ENCODE measurements around the gene CAMTA1. TPM values are rescaled to one million over a fixed set of nuclear protein-coding genes. Genes with fewer than 3 reads are reported as not detected.

The CAMTA1 gene
- total RNA-seq, 1 donor: 71.6 TPM

DNA sequence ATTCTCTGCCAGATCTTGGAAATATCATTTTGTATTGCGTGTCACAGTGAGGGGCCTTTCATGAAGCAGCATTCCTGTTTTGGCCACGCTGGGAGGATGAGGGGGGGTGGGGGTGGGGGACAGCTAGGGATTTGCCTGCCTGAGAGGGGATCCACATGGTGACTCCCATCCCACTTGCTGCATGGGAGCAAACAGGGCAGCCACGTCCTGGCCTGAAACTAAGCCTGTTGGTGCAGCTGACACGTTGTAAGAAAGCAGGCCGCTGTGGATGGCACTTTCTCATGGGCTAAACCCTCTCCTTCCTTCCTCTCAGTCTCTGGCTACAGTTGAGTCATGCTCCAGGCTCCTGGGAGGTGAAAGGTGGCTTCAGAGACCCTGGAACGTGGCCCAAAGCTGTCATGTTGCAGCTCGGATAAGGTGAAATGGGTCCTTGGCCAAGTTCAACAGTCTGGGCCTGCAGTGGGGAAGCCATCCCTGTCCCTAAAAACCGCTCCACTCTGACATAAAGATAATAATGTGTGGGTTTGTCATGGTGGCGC, 639.2 kb downstream of the CAMTA1 start:
- Histone ChIP-seq H3K4me3 (ENCODE audit: low read length) (no peak overlapping the region), H3K27me3 (ENCODE audit: insufficient read depth, low read length) (no peaks in the 10 kb centered on the region), H3K4me1 (ENCODE audit: insufficient read depth, low read length) (no peaks in the 10 kb centered on the region), H3K9me3 (ENCODE audit: low read depth, low read length) (no peaks in the 10 kb centered on the region)

DNA sequence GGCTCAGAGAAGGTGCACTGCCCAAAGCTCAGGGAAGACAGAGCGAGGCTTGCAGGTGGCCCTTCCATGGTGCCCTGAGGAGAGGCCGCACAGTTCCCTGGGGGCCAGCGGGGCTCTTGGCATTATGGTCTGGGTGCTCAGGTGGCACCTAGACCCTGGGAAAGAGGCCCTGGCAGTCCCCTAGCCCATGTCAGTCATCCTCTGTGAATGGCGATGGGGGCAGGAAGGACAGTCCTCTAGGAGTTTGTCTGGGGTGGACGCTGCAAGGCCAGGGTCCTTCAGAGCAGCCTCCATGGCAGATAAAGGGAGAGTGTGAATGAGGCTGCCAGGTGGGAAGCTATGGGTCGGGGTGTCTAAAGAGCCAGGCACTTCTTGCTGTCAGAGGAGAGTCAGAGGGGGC, 640.0 kb downstream of the CAMTA1 start:
- no peaks in the 10 kb centered on the region for H3K9me3 ChIP-seq (ENCODE audit: low read depth, low read length)
- no peaks in the 10 kb centered on the region for H3K27me3 ChIP-seq (ENCODE audit: insufficient read depth, low read length)
- no peak overlapping the region for H3K4me3 ChIP-seq (ENCODE audit: low read length)
- no peaks in the 10 kb centered on the region for H3K4me1 ChIP-seq (ENCODE audit: insufficient read depth, low read length)

DNA sequence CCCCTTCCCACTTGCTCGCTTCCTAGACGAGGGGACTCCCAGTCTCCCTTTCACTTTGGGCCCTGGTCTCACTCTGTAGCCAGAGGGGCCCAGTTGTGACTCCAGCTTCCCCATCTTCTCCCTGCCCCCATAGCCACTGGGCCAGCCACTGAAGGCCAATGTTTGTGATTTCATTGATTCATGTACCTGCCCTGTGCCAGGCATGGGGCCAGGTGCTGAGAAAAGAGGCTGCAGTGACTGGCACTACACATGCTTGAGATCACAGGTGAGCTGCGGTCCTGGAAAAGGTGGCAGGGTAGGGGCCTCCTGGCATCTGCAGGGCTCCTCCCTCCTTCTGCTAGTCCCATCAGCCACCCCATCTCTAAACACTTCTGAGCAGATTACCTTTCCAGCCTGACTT, 640.5 kb downstream of the CAMTA1 start:
- Histone ChIP-seq H3K9me3 (ENCODE audit: low read depth, low read length) (no peaks in the 10 kb centered on the region), H3K4me3 (ENCODE audit: low read length) (no peak overlapping the region), H3K4me1 (ENCODE audit: insufficient read depth, low read length) (no peaks in the 10 kb centered on the region), H3K27me3 (ENCODE audit: insufficient read depth, low read length) (no peaks in the 10 kb centered on the region)

DNA sequence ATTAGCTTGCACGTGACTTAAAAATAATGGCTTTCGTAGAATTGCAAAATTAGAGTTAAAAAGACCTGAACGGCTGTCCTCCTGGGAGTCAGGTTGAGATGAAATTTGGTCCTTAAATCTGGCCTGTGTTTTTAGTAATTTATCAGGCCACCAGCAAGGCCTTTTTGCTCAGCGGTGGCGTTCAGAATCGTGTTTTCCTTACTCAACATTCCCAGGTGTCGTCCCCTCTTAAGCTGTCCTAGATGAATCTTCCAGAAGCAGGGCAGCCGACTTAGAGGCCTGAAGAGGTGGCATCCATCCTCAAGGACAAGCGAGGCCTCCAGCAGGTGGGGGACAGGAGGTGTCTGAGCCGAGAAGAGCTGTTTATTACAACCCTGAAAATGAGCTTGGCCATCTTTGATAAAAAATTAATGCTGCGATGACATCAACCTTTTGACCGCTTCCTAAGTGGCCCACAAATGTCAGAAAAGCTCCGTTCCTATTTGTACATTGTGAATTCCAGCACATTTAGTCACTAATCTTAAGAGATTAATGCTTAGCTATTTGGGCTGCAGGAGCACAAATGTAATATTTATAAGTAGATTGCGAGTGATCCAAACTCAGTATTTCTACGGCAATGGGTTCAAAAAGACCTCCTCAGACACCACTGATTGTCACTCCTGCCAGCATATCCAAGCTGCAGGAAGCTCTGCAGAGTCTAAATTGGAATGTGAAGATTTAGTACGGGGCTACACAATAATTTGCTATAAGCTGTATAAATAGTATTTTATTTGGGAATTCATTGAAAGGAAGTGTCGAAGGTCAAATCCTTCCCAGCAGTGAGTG, 641.7 kb downstream of the CAMTA1 start:
- Histone ChIP-seq H3K4me1 (ENCODE audit: insufficient read depth, low read length) (no peaks in the 10 kb centered on the region), H3K9me3 (ENCODE audit: low read depth, low read length) (no peaks in the 10 kb centered on the region), H3K4me3 (ENCODE audit: low read length) (no peak overlapping the region)

DNA sequence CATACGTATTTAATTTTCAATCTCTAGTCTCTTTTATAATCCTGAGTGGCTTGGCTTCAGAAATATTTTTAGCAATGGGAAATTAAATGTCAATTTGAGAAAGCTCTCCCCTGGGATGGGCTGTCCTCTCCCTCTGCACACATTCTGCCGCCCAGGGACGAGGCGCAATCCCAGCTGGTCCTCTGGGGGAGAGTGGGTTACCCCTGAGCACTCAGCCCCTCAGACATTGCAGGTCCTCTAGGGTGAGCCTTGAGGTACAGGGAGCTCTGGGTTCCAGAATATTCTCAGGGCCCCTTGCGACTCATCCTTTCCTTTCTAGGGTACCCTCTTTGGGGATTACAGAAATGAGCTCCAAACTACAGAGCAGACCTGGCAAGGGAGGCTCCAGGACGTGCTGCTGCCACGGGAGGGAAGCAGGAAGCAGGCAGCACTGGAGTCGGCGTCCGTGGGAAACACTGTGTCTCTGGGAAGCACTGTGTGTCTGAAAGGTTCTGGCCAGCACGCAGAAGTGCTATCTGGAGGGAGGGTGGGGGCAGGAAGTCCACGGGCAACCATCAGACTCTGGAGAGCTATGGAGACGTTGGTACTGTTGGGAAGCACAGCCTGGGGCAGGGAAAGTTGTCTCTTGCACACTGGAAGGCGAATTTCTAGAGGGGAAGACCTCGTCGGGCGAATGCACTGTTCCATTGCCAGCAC, 642.5 kb downstream of the CAMTA1 start:
- H3K9me3 ChIP-seq (ENCODE audit: low read depth, low read length): no peaks in the 10 kb centered on the region
- H3K27me3 ChIP-seq (ENCODE audit: insufficient read depth, low read length): no peaks in the 10 kb centered on the region
- no peaks in the 10 kb centered on the region for H3K4me1 ChIP-seq (ENCODE audit: insufficient read depth, low read length)
- no peak overlapping the region for H3K4me3 ChIP-seq (ENCODE audit: low read length)

More for the DNA sequence above, 641.7 kb downstream of the CAMTA1 start:
- no peaks in the 10 kb centered on the region for H3K27me3 ChIP-seq (ENCODE audit: insufficient read depth, low read length)

DNA sequence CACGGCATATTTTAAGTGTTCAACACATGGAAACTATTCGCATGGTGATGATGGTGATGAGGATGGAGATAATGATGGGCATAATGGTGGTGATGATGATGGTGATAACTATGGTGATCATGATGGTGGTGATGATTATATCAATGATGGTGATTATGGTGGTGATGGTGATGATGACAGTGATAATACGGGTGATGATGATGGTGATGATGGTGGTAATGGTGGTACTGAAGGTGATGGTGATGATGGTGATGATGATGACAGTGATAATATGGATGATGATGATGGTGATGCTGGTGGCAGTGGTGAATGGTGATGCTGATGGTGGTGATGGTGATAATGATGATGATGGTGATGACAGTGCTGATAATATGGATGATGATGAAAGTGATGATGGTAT, 644.0 kb downstream of the CAMTA1 start:
- Histone ChIP-seq H3K27me3 (ENCODE audit: insufficient read depth, low read length) (no peaks in the 10 kb centered on the region), H3K9me3 (ENCODE audit: low read depth, low read length) (no peaks in the 10 kb centered on the region), H3K4me1 (ENCODE audit: insufficient read depth, low read length) (no peaks in the 10 kb centered on the region), H3K4me3 (ENCODE audit: low read length) (no peak overlapping the region)

DNA sequence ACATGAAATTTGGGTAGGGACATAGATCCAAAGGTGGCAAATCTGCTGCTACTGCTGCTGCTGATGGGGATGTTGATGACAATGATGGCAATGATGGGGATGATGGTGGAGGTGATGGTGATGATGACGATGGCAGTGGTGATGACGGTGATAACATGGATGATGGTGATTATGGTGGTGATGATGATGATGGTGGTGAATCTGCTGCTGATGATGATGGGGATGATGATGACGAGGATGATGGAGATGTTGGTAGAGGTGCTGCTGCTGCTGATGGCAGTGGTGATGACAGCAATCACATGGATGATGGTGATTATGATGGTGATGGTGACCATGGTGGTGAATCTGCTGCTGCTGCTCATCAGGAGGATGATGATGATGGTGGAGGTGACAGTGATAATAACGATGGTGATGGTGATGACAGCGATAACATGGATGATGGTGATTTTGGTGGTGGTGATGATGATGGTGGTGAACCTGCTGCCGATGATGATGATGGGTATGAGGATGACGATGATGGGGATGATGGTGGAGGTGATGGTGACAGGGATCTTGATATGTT, 644.9 kb downstream of the CAMTA1 start:
- Histone ChIP-seq H3K4me3 (ENCODE audit: low read length) (no peak overlapping the region), H3K27me3 (ENCODE audit: insufficient read depth, low read length) (no peaks in the 10 kb centered on the region), H3K4me1 (ENCODE audit: insufficient read depth, low read length) (no peaks in the 10 kb centered on the region), H3K9me3 (ENCODE audit: low read depth, low read length) (no peaks in the 10 kb centered on the region)

DNA sequence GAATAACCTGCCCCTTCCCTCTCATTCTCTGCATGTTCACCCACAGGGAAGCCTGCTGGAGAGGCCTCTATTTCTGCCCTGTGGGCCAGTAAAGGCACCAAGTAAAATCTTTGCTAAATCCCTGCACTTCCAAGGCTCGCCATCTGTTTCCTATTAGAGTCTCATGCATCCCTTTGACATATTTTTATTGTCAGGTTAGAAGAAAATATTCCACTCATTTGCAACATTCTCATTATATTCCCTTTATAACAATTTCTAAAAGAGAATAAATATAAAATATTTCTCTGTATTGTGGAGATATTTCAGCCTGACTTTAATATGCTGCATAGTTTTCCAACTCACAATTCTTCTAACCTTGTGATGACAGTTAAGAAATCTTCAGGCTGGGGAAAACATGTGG, 645.4 kb downstream of the CAMTA1 start:
- Histone ChIP-seq H3K4me1 (ENCODE audit: insufficient read depth, low read length) (no peaks in the 10 kb centered on the region), H3K9me3 (ENCODE audit: low read depth, low read length) (no peaks in the 10 kb centered on the region), H3K4me3 (ENCODE audit: low read length) (no peak overlapping the region), H3K27me3 (ENCODE audit: insufficient read depth, low read length) (no peaks in the 10 kb centered on the region)

DNA sequence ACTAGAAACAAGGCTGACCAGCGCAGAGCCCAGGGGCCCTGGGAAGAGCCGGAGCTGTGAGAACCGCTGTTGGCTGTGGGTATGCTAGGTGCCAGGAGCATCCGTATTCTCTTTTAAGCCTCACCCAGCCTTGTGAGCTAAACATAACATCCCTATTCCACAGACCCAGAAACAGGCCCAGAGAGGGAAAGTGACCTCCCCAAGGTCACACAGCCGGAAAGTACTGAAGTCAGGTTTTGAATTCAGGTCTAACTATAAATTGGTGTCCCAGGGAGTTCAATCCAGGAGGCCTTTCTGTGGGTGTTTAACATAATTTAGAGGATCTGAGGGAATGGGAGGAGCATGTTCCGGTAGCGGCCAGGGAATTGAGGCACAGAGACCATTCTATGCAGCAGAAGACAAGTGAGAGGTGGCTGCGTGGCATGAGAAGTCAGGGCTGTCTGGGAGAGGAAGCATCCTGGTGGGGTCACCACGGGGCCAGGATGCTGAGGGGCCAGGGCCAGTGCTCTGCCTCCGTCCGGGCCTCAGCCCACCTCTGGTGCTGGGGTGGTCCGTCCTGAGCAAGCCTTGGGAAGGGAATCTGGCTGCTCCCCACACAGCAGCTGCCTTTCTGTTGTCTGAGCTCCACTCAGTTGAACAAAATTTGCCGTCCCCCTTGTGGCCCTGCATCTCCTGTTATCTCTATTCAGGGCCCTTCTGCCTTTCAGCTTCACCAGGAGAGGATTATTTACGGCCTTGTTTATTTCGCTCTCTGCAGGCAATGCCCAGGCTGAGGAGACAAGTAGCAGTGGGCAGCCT, 647.0 kb downstream of the CAMTA1 start:
- no peak overlapping the region for H3K4me3 ChIP-seq (ENCODE audit: low read length)
- no peaks in the 10 kb centered on the region for H3K27me3 ChIP-seq (ENCODE audit: insufficient read depth, low read length)
- H3K9me3 ChIP-seq (ENCODE audit: low read depth, low read length): no peaks in the 10 kb centered on the region
- no peaks in the 10 kb centered on the region for H3K4me1 ChIP-seq (ENCODE audit: insufficient read depth, low read length)

DNA sequence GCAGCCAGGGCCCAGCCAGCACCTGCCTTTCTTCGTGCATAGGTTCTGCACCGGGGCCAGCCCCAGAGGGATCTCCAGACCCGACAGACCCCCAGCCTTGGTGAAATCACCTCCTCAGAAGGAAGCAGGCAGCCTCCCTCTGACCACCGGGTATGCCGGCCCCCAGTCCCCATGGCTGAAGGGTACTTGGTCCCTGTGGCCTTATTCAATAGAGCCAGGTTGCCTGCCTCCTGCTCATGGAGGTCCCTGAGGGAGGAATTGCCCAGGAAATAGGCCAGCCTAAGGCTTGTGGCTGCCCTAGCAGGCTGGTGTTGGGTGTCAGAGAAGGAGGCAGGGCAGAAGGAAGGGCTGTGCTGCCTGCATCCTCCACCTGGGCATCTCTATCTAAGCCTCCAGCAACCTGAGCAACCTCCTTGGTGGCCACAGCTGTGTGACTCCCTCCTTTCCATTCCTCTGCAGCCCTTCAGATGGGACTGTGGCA, 647.7 kb downstream of the CAMTA1 start:
- H3K27me3 ChIP-seq (ENCODE audit: insufficient read depth, low read length): no peaks in the 10 kb centered on the region
- no peaks in the 10 kb centered on the region for H3K9me3 ChIP-seq (ENCODE audit: low read depth, low read length)
- H3K4me3 ChIP-seq (ENCODE audit: low read length): no peak overlapping the region
- H3K4me1 ChIP-seq (ENCODE audit: insufficient read depth, low read length): no peaks in the 10 kb centered on the region

DNA sequence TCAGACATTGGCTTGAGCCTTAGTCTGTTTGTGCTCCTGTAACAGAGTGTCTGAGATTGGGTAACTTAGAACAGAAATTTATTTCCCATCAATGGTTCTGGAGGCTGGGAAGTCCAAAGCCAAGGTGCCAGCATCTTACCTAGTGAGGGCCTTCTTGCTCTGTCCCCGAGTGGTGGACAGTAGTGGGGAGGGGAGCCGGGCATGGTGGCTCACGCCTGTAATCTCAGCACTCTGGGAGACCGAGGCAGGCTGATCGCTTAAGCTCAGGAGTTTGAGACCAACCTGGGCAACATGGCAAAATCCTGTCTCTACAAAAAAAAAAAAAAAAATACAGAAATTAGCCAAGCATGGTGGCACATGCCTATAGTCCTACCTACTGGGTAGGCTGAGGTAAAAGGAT, 649.3 kb downstream of the CAMTA1 start:
- Histone ChIP-seq H3K9me3 (ENCODE audit: low read depth, low read length) (no peaks in the 10 kb centered on the region), H3K4me1 (ENCODE audit: insufficient read depth, low read length) (no peaks in the 10 kb centered on the region), H3K4me3 (ENCODE audit: low read length) (no peak overlapping the region), H3K27me3 (ENCODE audit: insufficient read depth, low read length) (no peaks in the 10 kb centered on the region)

DNA sequence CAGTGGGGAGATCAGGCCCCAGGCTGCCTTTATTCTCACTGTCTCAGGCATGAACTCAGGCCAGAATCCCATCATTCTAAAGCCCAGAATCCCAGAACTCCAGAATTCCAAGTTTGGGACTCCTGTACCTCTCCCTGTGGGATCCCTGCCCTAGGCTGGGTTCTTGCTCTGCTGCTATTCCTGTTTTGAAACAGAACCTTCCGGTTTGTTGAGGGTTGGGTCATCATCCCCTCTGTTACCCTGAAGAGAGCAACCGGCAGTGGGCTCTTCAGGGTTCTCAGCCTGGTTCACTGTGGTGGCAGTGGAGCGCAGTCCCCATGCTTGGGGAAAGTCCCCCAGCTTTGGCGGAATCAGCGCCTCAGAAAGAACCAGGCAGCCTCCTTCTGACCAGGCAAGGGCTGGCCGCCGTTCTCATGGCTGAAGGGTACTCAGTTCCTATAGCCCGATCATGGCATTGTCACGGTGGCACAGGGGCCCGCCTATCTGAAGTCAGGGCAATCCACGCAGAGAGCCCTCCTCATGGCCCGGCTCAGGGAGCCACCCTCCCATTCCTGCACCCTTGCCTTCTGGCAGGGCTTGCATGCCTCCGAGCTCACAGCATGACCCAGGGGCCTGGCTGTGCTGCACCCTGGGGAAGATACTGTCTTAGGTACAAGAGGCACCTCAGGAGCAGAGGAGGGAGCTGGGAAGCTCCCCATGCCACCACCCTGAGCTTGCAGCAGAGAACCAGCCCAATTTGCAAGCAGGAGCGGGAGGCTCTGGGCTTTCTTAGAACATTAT, 650.2 kb downstream of the CAMTA1 start:
- no peaks in the 10 kb centered on the region for H3K9me3 ChIP-seq (ENCODE audit: low read depth, low read length)
- no peaks in the 10 kb centered on the region for H3K4me1 ChIP-seq (ENCODE audit: insufficient read depth, low read length)
- no peak overlapping the region for H3K4me3 ChIP-seq (ENCODE audit: low read length)
- H3K27me3 ChIP-seq (ENCODE audit: insufficient read depth, low read length): no peaks in the 10 kb centered on the region

DNA sequence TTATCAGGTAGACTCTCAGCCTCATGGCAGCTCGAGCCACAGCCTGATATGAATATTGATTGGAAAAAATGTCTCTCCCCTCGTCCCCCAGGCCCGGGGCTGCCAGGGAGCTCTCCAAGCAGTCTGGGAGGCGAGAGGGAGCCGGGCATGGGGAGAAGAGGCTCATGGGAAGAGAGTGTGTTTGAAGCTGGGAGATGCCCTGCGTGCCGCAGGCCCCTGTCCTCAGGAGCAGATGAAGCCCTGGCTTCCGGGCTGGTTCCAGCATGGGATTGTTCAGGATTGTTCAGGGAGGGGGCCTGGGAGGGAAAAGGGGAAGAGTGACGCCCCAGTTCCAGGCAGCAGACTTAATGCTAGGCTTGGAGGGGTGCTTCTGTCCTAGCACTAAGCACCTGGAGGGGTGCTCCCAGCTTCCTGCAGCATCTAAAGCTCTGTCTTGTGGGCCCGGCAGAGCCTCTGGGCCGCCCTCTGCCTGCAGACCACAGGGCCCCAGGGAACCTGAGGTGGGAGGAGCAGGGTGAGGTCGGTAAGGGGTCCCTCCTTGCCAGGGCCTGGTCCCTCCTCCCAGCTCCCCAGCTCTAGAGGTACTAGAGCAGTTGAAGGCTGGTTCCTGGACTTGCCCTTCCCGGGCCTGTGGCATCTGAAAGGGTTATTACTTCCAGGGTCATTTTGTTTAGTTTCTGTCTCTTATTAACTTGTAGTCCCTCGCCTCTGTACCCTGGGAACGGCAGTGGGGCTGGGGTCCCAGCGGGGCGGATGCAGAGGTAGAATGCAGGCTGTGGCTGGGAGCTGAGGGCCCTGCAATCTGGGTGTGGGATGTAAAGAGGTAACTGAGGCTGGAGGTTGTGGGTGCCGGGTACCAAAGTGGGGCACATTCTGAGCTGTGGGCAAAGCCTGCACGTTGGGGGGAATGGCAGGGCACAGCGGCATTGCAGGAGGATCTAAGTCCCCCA, 651.1 kb downstream of the CAMTA1 start:
- H3K9me3 ChIP-seq (ENCODE audit: low read depth, low read length): no peaks in the 10 kb centered on the region
- no peaks in the 10 kb centered on the region for H3K27me3 ChIP-seq (ENCODE audit: insufficient read depth, low read length)
- no peaks in the 10 kb centered on the region for H3K4me1 ChIP-seq (ENCODE audit: insufficient read depth, low read length)
- H3K4me3 ChIP-seq (ENCODE audit: low read length): no peak overlapping the region
